K562 (cell line): ENCODE results near the gene CASP2. TPM values are rescaled to one million over a fixed set of nuclear protein-coding genes. Genes with fewer than 3 reads are reported as not detected.

Experiments used
- BCL6 ChIP-seq: fragments of 250-450 bp; sonication (Bioruptor Pico); IDR thresholded peaks from 2 replicates; pipeline ENCODE4 v1.4.0; 2020
- C11orf30 ChIP-seq: fragments of 450-650 bp; IDR thresholded peaks from 2 replicates; pipeline ENCODE4 v1.6.1; 2016; ENCODE audit warnings: low read depth, mild to moderate bottlenecking
- ESRRA ChIP-seq: fragments of 450-650 bp; IDR thresholded peaks from 2 replicates; pipeline ENCODE4 v1.6.1; 2014; ENCODE audit warnings: low read depth, mild to moderate bottlenecking, moderate library complexity, borderline replicate concordance
- FUS ChIP-seq: fragments of 200-400 bp; formaldehyde crosslinking; optimal IDR thresholded peaks from 2 replicates; pipeline ENCODE3; 2017; ENCODE audit warnings: low read depth, low read length
- HIVEP1 ChIP-seq: fragments of 250-450 bp; sonication (Bioruptor Pico); IDR thresholded peaks from 2 replicates; pipeline ENCODE4 v1.4.0; 2020; ENCODE audit warnings: mild to moderate bottlenecking
- IFI16 ChIP-seq: fragments of 250-450 bp; sonication (Bioruptor Pico); IDR thresholded peaks from 2 replicates; pipeline ENCODE4 v2.1.2; 2022; ENCODE audit warnings: mild to moderate bottlenecking, inconsistent platforms
- KDM4B ChIP-seq, 2 experiments: fragments of 450-650 bp in 1 of 2; sonication (generic) in 1 of 2; IDR thresholded peaks; 2 replicates each; pipeline ENCODE4 v1.6.1; 2016 to 2017; ENCODE audit warnings: borderline replicate concordance in 2 of 2, antibody characterized with exemption in 1 of 2, low read depth in 1 of 2, mild to moderate bottlenecking in 1 of 2
- PCBP2 ChIP-seq: fragments of 200-400 bp; formaldehyde crosslinking; IDR thresholded peaks from 2 replicates; pipeline ENCODE4 v1.6.1; 2018; ENCODE audit warnings: low read length, low read depth, mild to moderate bottlenecking, moderate library complexity; ENCODE audit not compliant: poor library complexity, severe bottlenecking
- TRIM24 ChIP-seq, 2 experiments: fragments of 450-650 bp; IDR thresholded peaks; 2 replicates each; pipeline ENCODE4 v1.6.1; 2016
- ZNF121 ChIP-seq: sonication (generic); formaldehyde crosslinking; conservative IDR thresholded peaks from 2 replicates; pipeline ENCODE4 v1.8.0; 2022; ENCODE audit warnings: missing genetic modification reagents
- ZNF239 ChIP-seq: fragments of 250-450 bp; sonication (Bioruptor Pico); IDR thresholded peaks from 2 replicates; pipeline ENCODE4 v1.4.0; 2020; ENCODE audit warnings: mild to moderate bottlenecking
- ZNF311 ChIP-seq: fragments of 250-450 bp; sonication (Bioruptor Pico); IDR thresholded peaks from 2 replicates; pipeline ENCODE4 v1.4.0; 2020; ENCODE audit warnings: mild to moderate bottlenecking, moderate library complexity
- polyA plus RNA-seq, 8 experiments: library from polyadenylated mRNA; depleted of rRNA in 4 of 8; stranded (reverse) in 5 of 8; unstranded in 3 of 8; fragments of >200 nt; fragmentation: Nextera tagmentation in 2 of 8; fragmentation: Illumina TruSeq in 1 of 8; extraction: Ambion mirVana in 2 of 8; extraction: Trizol in 1 of 8; gene quantifications; 2 replicates each; pipeline versions ENCODE4 v1.2.1 to v1.2.3, GENCODE V29; 2011 to 2014; ENCODE audit warnings: inconsistent platforms in 1 of 8, missing spikeins in 1 of 8
- total RNA-seq, 7 experiments: library from RNA; depleted of rRNA in 6 of 7; stranded (reverse); fragments of >200 nt in 6 of 7; fragmentation: Illumina TruSeq in 2 of 7; extraction: Trizol in 2 of 7; gene quantifications; 2 replicates each; pipeline versions ENCODE4 v1.2.1 to v1.2.3, GENCODE V29; 2011 to 2021; ENCODE audit warnings: low replicate concordance in 1 of 7
- TF ChIP-seq, protein P1 (sequence below): fragments of 250-450 bp; sonication (Bioruptor Pico); IDR thresholded peaks from 2 replicates; pipeline ENCODE4 v1.4.0; 2020
- TF ChIP-seq, protein P2 (sequence below): fragments of 250-450 bp; sonication (Bioruptor Pico); IDR thresholded peaks from 2 replicates; pipeline ENCODE4 v1.4.0; 2020
- TF ChIP-seq, protein P3 (sequence below): sonication (generic); formaldehyde crosslinking; IDR thresholded peaks from 2 replicates; pipeline ENCODE4 v1.8.1; 2023; ENCODE audit warnings: mild to moderate bottlenecking, missing genetic modification reagents
- TF ChIP-seq, protein P4 (sequence below): fragments of 250-450 bp; sonication (Bioruptor Pico); IDR thresholded peaks from 2 replicates; pipeline ENCODE4 v1.4.0; 2020; ENCODE audit warnings: mild to moderate bottlenecking

The CASP2 gene
- total and polyA plus RNA-seq, 9 of the 15 experiments (the other 6 are each of a cell fraction or from before 2014, with no cell fraction given): 18.8 to 64.9 (median 24.1) TPM

DNA sequence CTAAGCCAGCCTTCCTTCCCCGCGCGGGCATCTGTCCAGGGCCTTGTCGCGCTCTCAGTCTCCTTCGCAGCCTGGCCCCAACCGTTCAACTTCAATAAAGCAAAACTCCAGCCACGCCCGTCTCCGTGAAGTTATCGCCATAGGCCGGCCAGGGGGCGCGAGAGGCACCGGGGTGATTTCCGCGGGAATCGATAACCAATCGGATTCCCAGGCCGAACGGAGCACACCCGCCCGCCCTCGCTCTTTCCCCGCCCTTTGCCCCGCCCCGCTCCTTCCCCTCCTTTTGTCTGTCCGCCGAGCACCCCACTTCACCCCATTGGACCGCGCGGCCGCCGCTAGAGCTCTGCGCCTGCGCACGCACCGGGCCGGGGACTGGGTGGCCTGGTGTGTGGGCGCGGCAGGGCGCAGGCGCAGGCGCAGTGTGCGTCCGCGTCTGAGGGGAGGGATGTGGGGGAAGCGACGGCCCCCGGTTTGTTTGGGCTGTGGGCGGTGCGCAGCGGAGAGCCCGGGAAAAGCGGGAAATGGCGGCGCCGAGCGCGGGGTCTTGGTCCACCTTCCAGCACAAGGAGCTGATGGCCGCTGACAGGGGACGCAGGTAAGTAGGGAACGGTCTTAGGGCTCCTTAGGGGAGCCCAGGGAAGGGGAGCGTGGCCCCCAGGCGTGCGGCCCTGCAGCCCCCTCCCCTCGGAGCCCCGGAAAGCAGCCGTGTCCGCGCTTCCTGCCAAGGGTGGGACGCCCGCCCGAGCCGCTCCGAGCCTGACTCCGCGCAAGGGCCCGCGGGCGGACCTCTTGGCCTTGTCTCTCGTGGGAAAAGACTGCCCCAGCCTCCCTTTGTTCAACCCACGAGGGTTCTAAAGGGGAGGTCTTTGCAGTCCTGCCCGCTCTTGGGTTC lies at the start of gene CASP2 (continued):
- TF ChIP-seq KDM4B (IDR thresholded peaks at IDR 0.05; ENCODE audit: borderline replicate concordance in 2 of 2, low read depth in 1 of 2) (no peak; a peak in 1 of 4 replicates), BCL6 (CRISPR knock-in tag) (no peak), ZNF311 (CRISPR knock-in tag) (no peak), TRIM24 (IDR thresholded peaks at IDR 0.05) (peak; percentile 59 to 70; a peak in 3 of 4 replicates), ZNF121 (CRISPR knock-in tag) (no peak), IFI16 (CRISPR knock-in tag) (peak; percentile 41; the same call in 1 of the 2 replicates), HIVEP1 (peak; percentile 79; the same call in 1 of the 2 replicates), ESRRA (0 out of 2 replicates have a peak, but pooled peaks have one; percentile 23), FUS (peak; percentile 96), PCBP2 (no peak), ZNF239 (CRISPR knock-in tag) (no peak), C11orf30 (no peak)
- TF ChIP-seq, protein P1, sequence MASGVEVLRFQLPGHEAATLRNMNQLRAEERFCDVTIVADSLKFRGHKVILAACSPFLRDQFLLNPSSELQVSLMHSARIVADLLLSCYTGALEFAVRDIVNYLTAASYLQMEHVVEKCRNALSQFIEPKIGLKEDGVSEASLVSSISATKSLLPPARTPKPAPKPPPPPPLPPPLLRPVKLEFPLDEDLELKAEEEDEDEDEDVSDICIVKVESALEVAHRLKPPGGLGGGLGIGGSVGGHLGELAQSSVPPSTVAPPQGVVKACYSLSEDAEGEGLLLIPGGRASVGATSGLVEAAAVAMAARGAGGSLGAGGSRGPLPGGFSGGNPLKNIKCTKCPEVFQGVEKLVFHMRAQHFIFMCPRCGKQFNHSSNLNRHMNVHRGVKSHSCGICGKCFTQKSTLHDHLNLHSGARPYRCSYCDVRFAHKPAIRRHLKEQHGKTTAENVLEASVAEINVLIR (CRISPR knock-in tag): 0 out of 2 replicates have a peak, but pooled peaks have one; percentile 17
- TF ChIP-seq, protein P2, sequence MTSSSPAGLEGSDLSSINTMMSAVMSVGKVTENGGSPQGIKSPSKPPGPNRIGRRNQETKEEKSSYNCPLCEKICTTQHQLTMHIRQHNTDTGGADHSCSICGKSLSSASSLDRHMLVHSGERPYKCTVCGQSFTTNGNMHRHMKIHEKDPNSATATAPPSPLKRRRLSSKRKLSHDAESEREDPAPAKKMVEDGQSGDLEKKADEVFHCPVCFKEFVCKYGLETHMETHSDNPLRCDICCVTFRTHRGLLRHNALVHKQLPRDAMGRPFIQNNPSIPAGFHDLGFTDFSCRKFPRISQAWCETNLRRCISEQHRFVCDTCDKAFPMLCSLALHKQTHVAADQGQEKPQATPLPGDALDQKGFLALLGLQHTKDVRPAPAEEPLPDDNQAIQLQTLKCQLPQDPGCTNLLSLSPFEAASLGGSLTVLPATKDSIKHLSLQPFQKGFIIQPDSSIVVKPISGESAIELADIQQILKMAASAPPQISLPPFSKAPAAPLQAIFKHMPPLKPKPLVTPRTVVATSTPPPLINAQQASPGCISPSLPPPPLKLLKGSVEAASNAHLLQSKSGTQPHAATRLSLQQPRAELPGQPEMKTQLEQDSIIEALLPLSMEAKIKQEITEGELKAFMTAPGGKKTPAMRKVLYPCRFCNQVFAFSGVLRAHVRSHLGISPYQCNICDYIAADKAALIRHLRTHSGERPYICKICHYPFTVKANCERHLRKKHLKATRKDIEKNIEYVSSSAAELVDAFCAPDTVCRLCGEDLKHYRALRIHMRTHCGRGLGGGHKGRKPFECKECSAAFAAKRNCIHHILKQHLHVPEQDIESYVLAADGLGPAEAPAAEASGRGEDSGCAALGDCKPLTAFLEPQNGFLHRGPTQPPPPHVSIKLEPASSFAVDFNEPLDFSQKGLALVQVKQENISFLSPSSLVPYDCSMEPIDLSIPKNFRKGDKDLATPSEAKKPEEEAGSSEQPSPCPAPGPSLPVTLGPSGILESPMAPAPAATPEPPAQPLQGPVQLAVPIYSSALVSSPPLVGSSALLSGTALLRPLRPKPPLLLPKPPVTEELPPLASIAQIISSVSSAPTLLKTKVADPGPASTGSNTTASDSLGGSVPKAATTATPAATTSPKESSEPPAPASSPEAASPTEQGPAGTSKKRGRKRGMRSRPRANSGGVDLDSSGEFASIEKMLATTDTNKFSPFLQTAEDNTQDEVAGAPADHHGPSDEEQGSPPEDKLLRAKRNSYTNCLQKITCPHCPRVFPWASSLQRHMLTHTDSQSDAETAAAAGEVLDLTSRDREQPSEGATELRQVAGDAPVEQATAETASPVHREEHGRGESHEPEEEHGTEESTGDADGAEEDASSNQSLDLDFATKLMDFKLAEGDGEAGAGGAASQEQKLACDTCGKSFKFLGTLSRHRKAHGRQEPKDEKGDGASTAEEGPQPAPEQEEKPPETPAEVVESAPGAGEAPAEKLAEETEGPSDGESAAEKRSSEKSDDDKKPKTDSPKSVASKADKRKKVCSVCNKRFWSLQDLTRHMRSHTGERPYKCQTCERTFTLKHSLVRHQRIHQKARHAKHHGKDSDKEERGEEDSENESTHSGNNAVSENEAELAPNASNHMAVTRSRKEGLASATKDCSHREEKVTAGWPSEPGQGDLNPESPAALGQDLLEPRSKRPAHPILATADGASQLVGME (CRISPR knock-in tag): peak; percentile 93
- TF ChIP-seq, protein P3, sequence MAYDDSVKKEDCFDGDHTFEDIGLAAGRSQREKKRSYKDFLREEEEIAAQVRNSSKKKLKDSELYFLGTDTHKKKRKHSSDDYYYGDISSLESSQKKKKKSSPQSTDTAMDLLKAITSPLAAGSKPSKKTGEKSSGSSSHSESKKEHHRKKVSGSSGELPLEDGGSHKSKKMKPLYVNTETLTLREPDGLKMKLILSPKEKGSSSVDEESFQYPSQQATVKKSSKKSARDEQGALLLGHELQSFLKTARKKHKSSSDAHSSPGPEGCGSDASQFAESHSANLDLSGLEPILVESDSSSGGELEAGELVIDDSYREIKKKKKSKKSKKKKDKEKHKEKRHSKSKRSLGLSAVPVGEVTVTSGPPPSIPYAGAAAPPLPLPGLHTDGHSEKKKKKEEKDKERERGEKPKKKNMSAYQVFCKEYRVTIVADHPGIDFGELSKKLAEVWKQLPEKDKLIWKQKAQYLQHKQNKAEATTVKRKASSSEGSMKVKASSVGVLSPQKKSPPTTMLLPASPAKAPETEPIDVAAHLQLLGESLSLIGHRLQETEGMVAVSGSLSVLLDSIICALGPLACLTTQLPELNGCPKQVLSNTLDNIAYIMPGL (CRISPR knock-in tag): peak; percentile 68
- TF ChIP-seq, protein P4, sequence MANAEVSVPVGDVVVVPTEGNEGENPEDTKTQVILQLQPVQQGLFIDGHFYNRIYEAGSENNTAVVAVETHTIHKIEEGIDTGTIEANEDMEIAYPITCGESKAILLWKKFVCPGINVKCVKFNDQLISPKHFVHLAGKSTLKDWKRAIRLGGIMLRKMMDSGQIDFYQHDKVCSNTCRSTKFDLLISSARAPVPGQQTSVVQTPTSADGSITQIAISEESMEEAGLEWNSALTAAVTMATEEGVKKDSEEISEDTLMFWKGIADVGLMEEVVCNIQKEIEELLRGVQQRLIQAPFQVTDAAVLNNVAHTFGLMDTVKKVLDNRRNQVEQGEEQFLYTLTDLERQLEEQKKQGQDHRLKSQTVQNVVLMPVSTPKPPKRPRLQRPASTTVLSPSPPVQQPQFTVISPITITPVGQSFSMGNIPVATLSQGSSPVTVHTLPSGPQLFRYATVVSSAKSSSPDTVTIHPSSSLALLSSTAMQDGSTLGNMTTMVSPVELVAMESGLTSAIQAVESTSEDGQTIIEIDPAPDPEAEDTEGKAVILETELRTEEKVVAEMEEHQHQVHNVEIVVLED (CRISPR knock-in tag): peak; percentile 79
